ENCODE results near the gene NACAD. TPM values are rescaled to one million over a fixed set of nuclear protein-coding genes. Genes with fewer than 3 reads are reported as not detected.

Gene NACAD
- total RNA-seq, 6 experiments from 2014 or later = 0.09 to 0.42 (median 0.12) TPM; not detected in 1

DNA sequence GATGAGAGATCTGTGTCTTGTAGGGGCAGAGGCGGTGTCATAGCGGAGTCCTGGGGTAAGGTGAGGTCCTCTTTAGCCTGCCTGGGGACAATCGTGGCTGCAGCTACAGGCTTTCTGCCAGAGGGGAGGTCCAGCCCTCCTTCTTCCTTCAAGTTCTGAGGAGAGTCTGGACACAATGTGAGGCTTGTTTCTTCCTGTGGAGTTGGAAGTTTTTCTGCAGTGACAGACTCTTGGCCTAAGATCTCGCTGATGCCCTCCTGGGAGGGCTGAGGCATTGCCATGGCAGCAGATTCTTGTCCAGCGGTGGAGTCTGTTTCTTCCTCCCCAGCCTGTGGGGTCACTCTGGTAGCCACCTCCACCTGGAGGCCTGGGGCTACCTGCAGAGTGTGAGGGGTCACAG is 4.4 kb downstream of the NACAD start:
- Histone ChIP-seq H3K27ac (no peak overlapping the region), H3K27me3 (peaks cover 0 to 5% of the 10 kb centered on the region in 2 donors), H3K9me3 (no peaks in the 10 kb centered on the region), H3K36me3 (no peaks in the 10 kb centered on the region), H3K4me1 (peaks cover 0 to 6% (median 0%) of the 10 kb centered on the region in 4 donors), H3K4me3 (no peak overlapping the region)
- 20% methylated on average over 1 of the region's 5 CpGs for WGBS (ENCODE audit: insufficient coverage, low coverage, low lambda C conversion rate, missing lambda C conversion rate)
- no peak for DNase-seq
- ATAC-seq = no peak
- no peak for TF ChIP-seq POLR2A (IDR thresholded peaks at IDR 0.05)
- TF ChIP-seq, protein P1, sequence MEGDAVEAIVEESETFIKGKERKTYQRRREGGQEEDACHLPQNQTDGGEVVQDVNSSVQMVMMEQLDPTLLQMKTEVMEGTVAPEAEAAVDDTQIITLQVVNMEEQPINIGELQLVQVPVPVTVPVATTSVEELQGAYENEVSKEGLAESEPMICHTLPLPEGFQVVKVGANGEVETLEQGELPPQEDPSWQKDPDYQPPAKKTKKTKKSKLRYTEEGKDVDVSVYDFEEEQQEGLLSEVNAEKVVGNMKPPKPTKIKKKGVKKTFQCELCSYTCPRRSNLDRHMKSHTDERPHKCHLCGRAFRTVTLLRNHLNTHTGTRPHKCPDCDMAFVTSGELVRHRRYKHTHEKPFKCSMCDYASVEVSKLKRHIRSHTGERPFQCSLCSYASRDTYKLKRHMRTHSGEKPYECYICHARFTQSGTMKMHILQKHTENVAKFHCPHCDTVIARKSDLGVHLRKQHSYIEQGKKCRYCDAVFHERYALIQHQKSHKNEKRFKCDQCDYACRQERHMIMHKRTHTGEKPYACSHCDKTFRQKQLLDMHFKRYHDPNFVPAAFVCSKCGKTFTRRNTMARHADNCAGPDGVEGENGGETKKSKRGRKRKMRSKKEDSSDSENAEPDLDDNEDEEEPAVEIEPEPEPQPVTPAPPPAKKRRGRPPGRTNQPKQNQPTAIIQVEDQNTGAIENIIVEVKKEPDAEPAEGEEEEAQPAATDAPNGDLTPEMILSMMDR (IDR thresholded peaks at IDR 0.05) = no peak
- intact Hi-C loops (cut with DNase I) = no loop called here

DNA sequence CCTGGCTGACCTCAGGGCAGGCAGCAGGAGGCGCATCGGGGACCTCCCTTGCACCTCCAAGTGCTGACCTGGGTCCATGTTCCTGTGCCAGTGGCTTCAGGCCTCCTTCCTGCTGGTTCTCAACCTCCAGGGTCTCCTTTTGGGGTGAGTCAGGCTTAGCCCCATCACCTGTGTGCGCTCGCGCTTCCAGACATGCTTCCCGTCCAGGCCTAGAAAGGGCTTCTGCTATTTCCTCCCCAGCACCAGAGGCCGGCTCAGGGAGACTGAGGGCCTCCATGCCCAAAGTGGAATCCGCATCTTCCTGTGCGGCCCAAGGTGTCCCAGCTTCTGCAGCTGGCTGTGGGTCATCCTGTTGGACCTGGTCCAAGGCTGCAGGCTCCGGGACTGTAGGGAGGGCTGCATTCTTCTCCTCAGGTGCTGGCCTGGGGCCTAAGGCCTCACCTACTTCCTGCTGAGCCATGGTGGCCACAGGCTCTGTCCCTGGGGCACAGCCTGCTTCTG is 5.9 kb downstream of the NACAD start:
- no peaks in the 10 kb centered on the region for H3K36me3 ChIP-seq
- ATAC-seq (no peak), DNase-seq (no peak)
- intact Hi-C loops (cut with DNase I) = no loop called here
- H3K9me3 ChIP-seq = no peaks in the 10 kb centered on the region
- no peaks in the 10 kb centered on the region for H3K4me1 ChIP-seq
- no peaks in the 10 kb centered on the region for H3K27me3 ChIP-seq
- no peak overlapping the region for H3K4me3 ChIP-seq
- WGBS (ENCODE audit: insufficient coverage, low coverage, low lambda C conversion rate, missing lambda C conversion rate) = 54% methylated on average over 4 of the region's 10 CpGs
- TF ChIP-seq POLR2A (IDR thresholded peaks at IDR 0.05) = no peak
- TF ChIP-seq, protein P1 (IDR thresholded peaks at IDR 0.05) = no peak
- H3K27ac ChIP-seq = no peak overlapping the region

DNA sequence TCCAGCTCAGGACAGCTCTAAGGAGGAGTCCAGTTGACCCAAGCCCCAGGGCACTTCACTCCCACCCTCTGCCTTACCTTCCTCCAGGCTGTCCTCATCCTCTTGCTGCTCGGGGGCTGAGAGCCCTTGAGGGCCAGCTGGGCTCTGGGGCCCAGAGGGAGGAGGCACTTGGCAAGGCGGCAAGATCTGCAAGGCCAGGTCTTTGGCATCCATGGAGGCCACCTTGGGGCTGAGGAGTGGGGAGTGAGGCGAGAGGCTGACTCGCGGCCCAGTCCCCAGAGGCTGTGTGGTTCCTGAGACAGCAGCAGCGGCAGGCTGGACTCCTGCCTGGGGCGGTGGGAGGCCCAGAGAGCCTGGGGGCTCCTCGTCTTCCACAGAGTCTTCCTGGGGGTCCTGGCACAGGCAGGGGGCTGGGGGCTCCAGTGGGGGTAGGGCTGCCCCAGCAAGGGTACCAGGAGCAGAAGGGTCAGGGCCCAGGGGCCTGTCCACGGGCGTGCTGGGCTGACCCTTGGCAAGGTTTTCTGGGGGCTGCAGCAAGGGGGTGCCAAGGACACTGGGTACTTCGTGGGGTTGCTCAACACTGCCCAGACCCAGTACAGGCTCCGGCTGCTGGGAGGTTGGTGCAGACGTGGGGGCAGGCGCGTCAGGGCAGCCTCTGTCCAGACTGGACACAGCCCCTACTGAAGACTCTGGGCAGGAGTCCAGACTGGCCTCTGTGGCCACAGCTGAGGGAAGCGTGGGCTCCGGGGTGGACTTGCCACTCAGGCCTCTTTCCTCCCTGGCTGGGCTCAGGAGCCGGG is 6.5 kb downstream of the NACAD start:
- H3K4me3 ChIP-seq = no peak overlapping the region
- no peaks in the 10 kb centered on the region for H3K27me3 ChIP-seq
- H3K4me1 ChIP-seq = no peaks in the 10 kb centered on the region
- no CpG with 5 or more reads among the region's 18 CpGs for WGBS (ENCODE audit: insufficient coverage, low coverage, low lambda C conversion rate, missing lambda C conversion rate)
- ATAC-seq = no peak
- TF ChIP-seq, protein P1 (IDR thresholded peaks at IDR 0.05) = no peak
- no peak for TF ChIP-seq POLR2A (IDR thresholded peaks at IDR 0.05)
- no peak for DNase-seq
- no peaks in the 10 kb centered on the region for H3K36me3 ChIP-seq
- H3K9me3 ChIP-seq = no peaks in the 10 kb centered on the region
- intact Hi-C loops (cut with DNase I) = no loop called here
- no peak overlapping the region for H3K27ac ChIP-seq

DNA sequence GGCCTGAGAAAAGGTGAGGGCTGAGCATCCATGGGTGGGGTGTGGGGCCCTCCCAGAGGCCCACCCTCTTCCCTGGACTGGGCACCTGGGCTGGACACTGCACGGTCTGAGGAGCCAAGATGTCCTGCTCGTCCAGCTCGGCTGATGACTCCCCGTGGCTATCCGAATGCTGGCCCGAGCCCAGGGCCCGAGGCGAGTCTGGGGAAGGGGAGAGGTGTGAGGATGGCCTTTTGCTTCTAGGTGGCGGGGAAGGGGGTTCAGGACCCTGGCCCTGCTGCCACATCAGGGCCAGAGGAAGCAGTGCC is 7.1 kb downstream of the NACAD start:
- Histone ChIP-seq H3K9me3 (no peaks in the 10 kb centered on the region), H3K4me3 (no peak overlapping the region), H3K4me1 (no peaks in the 10 kb centered on the region), H3K36me3 (peaks cover 0 to 6% (median 0%) of the 10 kb centered on the region in 4 donors), H3K27me3 (no peaks in the 10 kb centered on the region), H3K27ac (no peak overlapping the region)
- ATAC-seq = no peak
- intact Hi-C loops (cut with DNase I) = no loop called here
- no peak for DNase-seq
- TF ChIP-seq, protein P1 (IDR thresholded peaks at IDR 0.05) = no peak
- no peak for TF ChIP-seq POLR2A (IDR thresholded peaks at IDR 0.05)
- no CpG with 5 or more reads among the region's 9 CpGs for WGBS (ENCODE audit: insufficient coverage, low coverage, low lambda C conversion rate, missing lambda C conversion rate)

All from right lobe of liver (tissue), 6 donors.